GM19463 (cell line): ENCODE measurements around the gene FRY.

ENCODE experiments used
- ATAC-seq: cut with Tn5 transposase; IDR thresholded peaks from one replicate; pipeline ENCODE4 v1.9.1; 2021; ENCODE audit warnings: mild to moderate bottlenecking, moderate library complexity; ENCODE audit not compliant: unreplicated experiment

Gene FRY

GRCh38 chr13:32208860-32209259, 177.3 kb downstream of the FRY start:
- ATAC-seq, result no peak

DNA sequence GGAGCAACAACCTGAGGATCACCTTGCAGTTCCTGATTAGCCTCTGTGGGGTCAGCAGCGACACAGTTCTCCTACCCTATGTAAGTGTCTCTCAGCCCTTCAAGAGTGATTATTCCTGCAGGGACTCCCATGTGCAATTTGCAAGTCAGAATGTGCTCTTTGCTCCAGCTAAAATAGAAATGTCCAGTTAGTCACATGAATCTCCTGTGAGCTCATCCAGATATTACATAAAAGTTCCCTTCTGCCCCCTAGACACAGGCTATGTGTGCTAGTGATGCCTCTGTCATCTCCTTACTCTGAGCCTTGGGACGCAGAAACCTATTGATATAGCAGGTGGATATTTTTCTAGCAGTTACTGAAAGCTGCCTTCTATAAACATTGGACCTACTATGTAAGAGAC, 178.1 kb downstream of the FRY start:
- ATAC-seq, result no peak

GRCh38 chr13:32210101-32210500, 178.5 kb downstream of the FRY start:
- no peak for ATAC-seq

DNA sequence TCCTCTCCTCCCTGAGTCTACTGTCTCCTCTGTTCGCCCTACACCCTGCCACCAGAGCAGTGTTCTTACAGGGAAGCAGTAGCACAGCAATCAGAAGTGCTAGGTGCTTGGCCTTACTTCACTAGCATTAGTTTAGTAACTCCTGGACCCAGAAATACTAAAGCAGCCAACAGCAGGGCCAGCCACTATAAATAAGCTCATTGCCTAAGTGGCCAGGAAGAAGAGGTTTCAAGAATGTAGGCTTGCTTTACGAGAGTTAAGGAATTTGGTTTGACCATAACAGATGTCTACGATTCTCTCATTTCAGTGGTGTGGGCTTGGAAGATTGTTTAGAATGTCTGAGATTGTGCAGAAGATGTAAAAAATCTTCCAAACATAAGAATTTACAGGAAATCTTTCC, 180.2 kb downstream of the FRY start:
- ATAC-seq, result no peak

- no peak for ATAC-seq
These were observed 180.8 kb downstream of the FRY start for GRCh38 chr13:32212421-32212820.

GRCh38 chr13:32213626-32214025, 182.1 kb downstream of the FRY start:
- ATAC-seq, result no peak

- ATAC-seq, result no peak
These were observed 182.5 kb downstream of the FRY start for GRCh38 chr13:32214071-32214470.

DNA sequence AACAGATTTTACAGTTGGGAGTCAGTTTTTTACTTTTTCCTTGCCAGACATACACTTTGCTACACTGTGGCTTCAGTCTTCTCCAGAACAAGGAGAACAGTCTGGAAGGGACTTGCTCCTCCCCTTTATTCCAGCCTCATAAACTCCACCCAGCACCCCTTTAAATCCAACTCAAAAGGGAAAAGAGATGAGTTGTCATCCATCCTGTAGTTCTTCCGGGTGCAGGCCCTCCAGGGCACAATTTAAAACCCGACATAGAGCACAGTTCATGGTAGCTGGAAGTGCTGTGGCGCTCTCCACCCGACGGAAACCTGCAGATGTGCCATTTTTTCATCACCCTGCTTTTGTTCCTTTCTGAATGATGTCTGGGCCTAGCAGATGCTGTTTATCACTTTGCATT, 184.7 kb downstream of the FRY start:
- no peak for ATAC-seq

DNA sequence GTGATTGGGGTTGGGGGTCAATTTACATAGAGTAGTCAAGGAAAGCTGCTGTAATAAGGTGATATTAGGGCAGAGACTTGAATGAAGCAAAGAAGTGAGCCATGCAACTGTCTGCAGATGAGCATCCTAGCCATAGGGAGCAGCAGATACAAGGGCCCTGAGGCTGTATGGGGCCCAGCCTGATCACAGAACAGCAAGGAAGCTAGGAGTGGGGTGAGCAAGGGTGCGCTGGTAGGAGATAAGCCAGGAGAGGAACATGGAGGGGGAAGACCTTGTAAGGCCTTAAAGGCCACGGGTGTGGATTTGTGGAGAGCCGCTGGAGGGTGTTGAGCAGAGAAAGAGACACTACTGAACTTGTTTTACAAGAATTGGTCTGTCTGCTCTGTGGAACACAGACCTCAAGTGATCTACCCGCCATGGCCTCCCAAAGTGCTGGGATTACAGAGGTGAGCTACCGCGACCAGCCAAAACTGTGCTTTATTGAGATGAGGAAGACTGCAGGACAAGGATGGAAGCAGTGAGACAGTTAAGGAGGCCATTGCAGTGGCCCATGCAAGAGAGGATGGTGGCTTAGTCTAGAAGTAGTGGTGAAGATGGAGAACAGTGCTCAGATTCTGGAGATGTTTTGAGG, 190.6 kb downstream of the FRY start:
- ATAC-seq, result no peak

- no peak for ATAC-seq
These were observed 193.3 kb downstream of the FRY start for GRCh38 chr13:32224916-32225315.

DNA sequence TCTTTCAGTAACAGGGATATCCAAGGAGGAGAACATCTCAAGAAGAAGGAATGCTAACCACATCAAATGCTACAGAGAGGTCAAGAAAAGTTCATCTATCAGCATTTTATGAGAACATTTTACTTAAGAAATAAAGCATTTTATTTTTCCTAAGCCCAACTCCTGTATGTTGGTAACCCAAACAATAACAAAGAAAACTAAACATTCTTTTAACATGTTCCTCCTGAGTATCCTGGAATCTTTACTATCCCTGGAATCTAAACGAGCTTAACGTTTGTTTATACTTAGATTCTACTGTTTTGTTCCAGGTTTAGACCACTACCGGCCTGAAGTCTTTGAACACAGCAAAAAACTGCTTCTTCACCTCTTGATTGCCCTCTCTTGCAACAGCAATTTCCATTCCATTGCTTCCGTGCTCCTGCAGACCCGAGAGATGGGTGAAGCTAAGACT, 193.9 kb downstream of the FRY start:
- no peak for ATAC-seq

DNA sequence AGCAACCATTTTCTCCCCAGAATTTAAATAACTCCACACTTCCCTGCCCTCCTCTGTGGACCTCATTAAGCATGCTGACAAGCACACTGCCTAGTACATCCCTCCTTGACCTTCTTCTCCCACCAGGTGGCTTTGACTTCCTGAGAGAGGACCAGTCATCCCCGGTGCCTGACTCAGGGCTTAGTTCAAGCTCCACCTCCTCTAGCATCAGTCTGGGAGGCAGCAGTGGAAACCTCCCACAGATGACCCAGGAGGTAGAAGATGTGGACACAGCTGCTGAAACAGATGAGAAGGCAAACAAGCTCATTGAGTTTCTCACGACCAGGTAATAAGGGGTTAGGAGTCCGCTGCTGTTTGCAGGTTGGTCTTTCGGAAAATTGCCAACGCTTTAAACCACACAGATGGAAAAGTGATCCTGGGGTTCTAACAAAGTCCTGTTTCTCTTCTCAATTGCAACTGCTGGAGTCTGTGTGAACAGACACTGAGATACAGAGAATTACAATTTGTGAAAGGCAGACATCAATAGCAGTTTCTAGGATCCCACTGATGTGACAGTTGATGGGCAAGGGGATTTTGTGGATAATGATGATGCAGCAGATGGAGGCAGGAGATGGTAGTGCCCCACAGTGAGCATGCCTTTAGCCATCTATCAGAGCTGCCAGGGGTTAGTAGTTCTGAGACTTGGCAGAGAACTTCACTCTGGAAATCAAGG, 196.9 kb downstream of the FRY start:
- ATAC-seq, result no peak

GRCh38 chr13:32229443-32229842, 197.9 kb downstream of the FRY start:
- no peak for ATAC-seq

- ATAC-seq, result no peak
These were observed 200.7 kb downstream of the FRY start for GRCh38 chr13:32232263-32232662.

- ATAC-seq, result no peak
These were observed 201.5 kb downstream of the FRY start for GRCh38 chr13:32233062-32233461.

- ATAC-seq, result no peak
These were observed 203.3 kb downstream of the FRY start for GRCh38 chr13:32234914-32235313.

- no peak for ATAC-seq
These were observed 206.1 kb downstream of the FRY start for GRCh38 chr13:32237681-32238080.

- no peak for ATAC-seq
These were observed 212.1 kb downstream of the FRY start for GRCh38 chr13:32243695-32244094.

DNA sequence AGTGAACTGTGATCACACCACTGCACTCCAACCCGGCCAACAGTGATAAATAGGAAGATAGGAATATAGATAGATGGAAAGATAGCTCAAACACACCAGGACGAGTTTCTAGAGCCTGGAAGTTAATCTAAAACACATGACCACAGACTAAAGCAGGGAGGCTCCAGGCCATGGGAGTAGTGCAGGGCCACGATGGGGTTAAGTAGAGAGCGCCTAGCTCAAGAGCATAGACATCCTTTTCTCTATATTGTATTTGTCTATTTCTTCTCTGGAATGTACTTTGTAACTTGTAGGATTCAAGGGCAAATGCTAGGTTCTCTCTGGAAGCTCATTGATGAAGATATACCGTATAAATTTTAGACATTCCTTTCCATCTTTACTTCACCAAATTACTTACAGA, 214.0 kb downstream of the FRY start:
- ATAC-seq, result no peak

DNA sequence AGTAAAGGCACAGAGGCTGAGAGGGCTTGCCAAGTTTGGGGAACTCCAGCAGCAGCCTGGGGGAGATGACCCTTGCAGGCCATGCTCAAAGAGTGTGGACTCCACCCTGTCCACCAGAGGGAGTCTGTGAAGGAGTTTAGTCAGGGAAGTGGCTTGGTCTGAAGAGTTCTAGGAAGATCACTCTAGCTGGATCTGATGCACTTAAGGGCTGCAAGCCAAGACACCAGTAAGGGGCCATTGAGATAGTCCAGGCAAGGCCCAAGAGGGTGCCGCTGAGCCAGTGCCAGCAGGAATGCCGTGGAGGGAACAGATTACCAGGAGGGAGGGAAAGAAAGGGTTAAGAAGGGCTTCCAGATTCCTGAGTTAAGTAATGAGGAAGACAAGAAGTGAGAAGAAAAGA, 214.9 kb downstream of the FRY start:
- ATAC-seq, result peak; percentile 85

GRCh38 chr13:32247887-32248286, 216.3 kb downstream of the FRY start:
- ATAC-seq, result no peak

GRCh38 chr13:32248801-32249200, 217.2 kb downstream of the FRY start:
- peak; percentile 61 for ATAC-seq
